AG04449 (cell line): ENCODE data around the gene SDC4.

Source experiments
- CTCF ChIA-PET: fragments of 350-600 bp; formaldehyde crosslinking; extraction: SDS; loops from one replicate; lab custom pipeline; 2021; ENCODE audit warnings: antibody characterized with exemption; lab: Yijun Ruan, JAX
- POLR2A ChIA-PET: fragments of 400-600, 350-600 bp; formaldehyde crosslinking; extraction: SDS; loops from one replicate; lab custom pipeline; 2020; ENCODE audit warnings: antibody characterized with exemption, inconsistent platforms; lab: Yijun Ruan, JAX
- DNase-seq: peaks from one replicate; pipeline ENCODE4 v3.0.0-alpha.2; 2010; ENCODE audit warnings: low read depth, low spot score
- H3K4me3 ChIP-seq: 2 replicates; pipeline ENCODE4 v1.5.1; 2011; ENCODE audit warnings: low read depth, mild to moderate bottlenecking, control low read depth, low read length
- CTCF ChIP-seq: IDR thresholded peaks from one replicate; pipeline ENCODE4 v1.5.1; 2011; ENCODE audit warnings: mild to moderate bottlenecking, moderate library complexity, low read length, control low read depth, inconsistent platforms; ENCODE audit not compliant: insufficient read depth; ENCODE audit errors: missing control alignments

SDC4 gene

GRCh38 chr20:45390931-45391330, 42.7 kb upstream of the SDC4 start:
- CTCF ChIA-PET, result interaction anchor here (3.2 kb wide), 1 partner anchor 17 kb away, joined by 22 read pairs; no protein-coding TSS in a partner anchor
- no peak overlapping the region for H3K4me3 ChIP-seq
- TF ChIP-seq CTCF, result no peak
- POLR2A ChIA-PET, result no interaction called here
- DNase-seq, result no peak

DNA sequence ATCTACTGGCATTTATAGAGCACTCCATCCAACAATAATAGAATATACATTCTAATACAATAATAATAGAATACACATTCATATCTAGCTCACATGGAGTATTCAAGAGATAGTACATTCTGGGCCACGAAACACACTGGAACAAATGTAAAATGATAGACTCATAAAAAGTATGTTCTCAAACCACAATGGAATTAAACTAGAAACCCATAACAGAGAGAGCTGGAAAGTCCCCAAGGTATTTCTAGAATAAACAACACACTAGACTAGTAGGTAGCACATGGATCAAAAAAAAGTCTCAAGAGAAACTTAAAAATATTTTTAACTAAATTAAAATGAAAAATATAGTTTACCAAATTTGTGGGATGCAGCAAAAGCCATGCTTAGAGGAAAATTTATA, 39.0 kb upstream of the SDC4 start:
- POLR2A ChIA-PET, result no interaction called here

DNA sequence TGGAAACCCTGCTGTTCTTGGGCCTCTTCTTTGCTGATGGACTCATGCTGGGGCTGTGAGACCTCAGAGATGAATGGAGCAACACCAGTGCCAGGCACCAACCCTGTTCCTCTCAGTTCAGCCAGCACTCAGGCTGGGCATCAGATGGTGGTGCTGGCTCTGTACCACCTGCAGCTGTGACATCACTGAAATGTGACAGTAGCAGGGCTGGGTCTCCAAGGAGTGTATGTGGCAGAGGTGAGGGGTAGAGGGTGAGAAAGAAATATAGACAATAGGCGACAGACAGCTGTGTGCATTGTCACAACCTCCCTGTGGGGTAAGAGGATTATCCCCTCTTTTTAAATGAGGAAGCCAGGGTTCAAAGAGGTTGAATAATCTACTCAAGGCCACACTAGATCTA, 30.0 kb upstream of the SDC4 start, which contains the start of gene TP53TG5:
Gene TP53TG5 (minus strand): TSS at position 135 of the 400 bp plus-strand sequence. CDS start 89 bp downstream, at position 46.
- no peak for TF ChIP-seq CTCF
- CTCF ChIA-PET, result interaction anchor here (1.6 to 11.0 kb wide), 2 partner anchors 16 to 59 kb away, joined by 4 to 191 read pairs; partner anchors contain the start of gene SYS1
- no peak for DNase-seq
- no peak within 1 kb of the TSS for H3K4me3 ChIP-seq
- POLR2A ChIA-PET, result no interaction called here

More for the DNA sequence above, 39.0 kb upstream of the SDC4 start:
- no peak for DNase-seq
- H3K4me3 ChIP-seq, result no peak overlapping the region
- TF ChIP-seq CTCF, result no peak
- CTCF ChIA-PET, result interaction anchor here (1.2 to 6.9 kb wide), 4 partner anchors 11 to 50 kb away, joined by 4 to 55 read pairs (median 4); partner anchors contain the start of gene SYS1

GRCh38 chr20:45377269-45377668, 29.0 kb upstream of the SDC4 start:
- ChIA-PET CTCF (interaction anchor here (1.5 to 11.8 kb wide), 4 partner anchors 15 to 394 kb away, joined by 5 to 191 read pairs (median 107); partner anchors contain the start of gene SYS1), POLR2A (no interaction called here)
- no peak for TF ChIP-seq CTCF
- DNase-seq, result no peak
- H3K4me3 ChIP-seq, result no peak overlapping the region

DNA sequence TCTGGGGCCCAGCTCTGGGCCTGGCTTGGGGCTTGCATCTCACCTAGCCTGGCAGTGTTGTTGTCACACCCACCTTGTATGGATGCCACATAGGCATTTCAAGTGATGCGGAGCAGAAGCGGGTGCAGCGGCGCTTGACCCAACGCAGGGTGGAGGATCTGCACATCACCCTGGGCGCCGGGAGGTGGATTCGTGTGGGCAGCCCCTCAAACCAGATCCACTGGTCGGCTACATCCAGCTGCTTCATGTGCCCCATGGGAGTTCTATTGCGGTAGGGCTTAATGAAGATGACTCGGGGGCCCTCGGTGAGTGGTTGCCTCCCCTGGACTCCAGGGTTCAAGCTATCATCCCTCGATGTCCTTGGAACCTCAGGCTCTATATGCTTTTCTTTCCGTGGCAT, 26.7 kb upstream of the SDC4 start:
- no peak for DNase-seq
- TF ChIP-seq CTCF, result no peak
- ChIA-PET CTCF (interaction anchor here (1.3 to 11.8 kb wide), 12 partner anchors 13 to 399 kb away, joined by 3 to 191 read pairs (median 16); partner anchors contain the start of genes PIGT and SYS1), POLR2A (no interaction called here)
- no peak overlapping the region for H3K4me3 ChIP-seq

DNA sequence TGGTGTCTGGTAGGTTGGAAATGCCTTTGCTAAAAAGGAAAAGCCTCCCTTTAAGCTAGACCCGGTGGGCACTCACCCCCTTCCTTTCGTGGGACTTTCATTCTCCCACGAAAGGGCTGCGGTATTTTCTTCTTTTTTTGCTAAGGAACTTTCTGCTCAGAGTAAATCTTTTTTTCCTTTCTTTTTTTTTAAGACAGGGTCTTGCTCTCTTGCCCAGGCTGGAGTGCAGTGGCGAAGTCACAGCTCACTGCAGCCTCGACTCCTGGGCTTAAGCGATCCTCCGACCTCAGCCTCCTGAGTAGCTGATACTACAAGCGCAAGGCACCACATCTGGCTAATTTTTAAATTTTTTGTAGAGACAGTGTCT, 25.9 kb upstream of the SDC4 start:
- no peak for DNase-seq
- POLR2A ChIA-PET, result interaction anchor here (0.7 to 2.0 kb wide), 5 partner anchors 25 to 179 kb away, joined by 3 to 10 read pairs (median 5); no protein-coding TSS in a partner anchor
- CTCF ChIA-PET, result interaction anchor here (0.6 to 11.8 kb wide), 35 partner anchors 11 to 400 kb away, joined by 3 to 191 read pairs (median 7); partner anchors contain the start of genes DBNDD2, PIGT and SYS1
- TF ChIP-seq CTCF, result no peak
- H3K4me3 ChIP-seq, result peak overlapping the region; percentile 55
